Esophagus muscularis mucosa (tissue), 4 donors: ENCODE measurements around the gene ZNF263. TPM values are rescaled to one million over a fixed set of nuclear protein-coding genes. Genes with fewer than 3 reads are reported as not detected.

Source experiments
- DNase-seq: peaks from one replicate; pipeline ENCODE4 v3.0.0-alpha.2; 2017; ENCODE audit errors: extremely low spot score
- H3K27ac ChIP-seq, 4 donors: fragments of 200-600 bp; sonication (generic); replicated peaks in 1 of 4; 1 replicate in 3 of 4; 2 replicates in 1 of 4; pipeline ENCODE4 v1.5.1; 2016 to 2019; ENCODE audit warnings: mild to moderate bottlenecking in 1 of 4
- H3K27me3 ChIP-seq, 4 donors: fragments of 200-600 bp; sonication (generic); one replicate each; pipeline versions ENCODE4 v1.5.1 to v1.6.0; 2016 to 2019
- H3K36me3 ChIP-seq, 4 donors: fragments of 200-600 bp; sonication (generic); one replicate each; pipeline ENCODE4 v1.5.1; 2016 to 2019
- H3K4me1 ChIP-seq, 4 donors: fragments of 200-600 bp; sonication (generic); one replicate each; pipeline ENCODE4 v1.5.1; 2016 to 2019
- H3K4me3 ChIP-seq, 4 donors: fragments of 200-600 bp; sonication (generic); 1 replicate in 2 of 4; 2 replicates in 2 of 4; pipeline ENCODE4 v1.5.1; 2016 to 2019; ENCODE audit warnings: mild to moderate bottlenecking in 4 of 4, moderate library complexity in 1 of 4
- H3K9me3 ChIP-seq, 4 donors: fragments of 200-600 bp; sonication (generic); 1 replicate in 3 of 4; 2 replicates in 1 of 4; pipeline ENCODE4 v1.5.1; 2016 to 2019
- CTCF ChIP-seq, 3 experiments: fragments of 200-600 bp in 2 of 3; fragments of 450-650 bp in 1 of 3; sonication (generic) in 2 of 3; IDR thresholded peaks; one replicate each; pipeline ENCODE4 v1.5.1; 2017 to 2019; ENCODE audit warnings: antibody characterized with exemption in 3 of 3, mild to moderate bottlenecking in 2 of 3, moderate library complexity in 1 of 3
- EP300 ChIP-seq: sonication (generic); formaldehyde crosslinking; IDR thresholded peaks from one replicate; pipeline ENCODE4 v1.6.1; 2017; ENCODE audit warnings: antibody characterized with exemption
- POLR2A ChIP-seq: fragments of 450-650 bp; IDR thresholded peaks from one replicate; pipeline ENCODE4 v1.6.1; 2017; ENCODE audit warnings: antibody characterized with exemption, moderate library complexity, mild to moderate bottlenecking, low read depth
- POLR2AphosphoS5 ChIP-seq, 2 donors: sonication (generic); formaldehyde crosslinking; IDR thresholded peaks; one replicate each; pipeline ENCODE4 v1.6.1; 2017; ENCODE audit warnings: antibody characterized with exemption in 2 of 2
- WGBS: methylation state at CpG from one replicate; pipeline ENCODE4 v1.1.5; 2018; 5-methylcytosine and 5-hydroxymethylcytosine counted together
- intact Hi-C: fragments of 100-400 bp; cut with DNase I; formaldehyde crosslinking; loops from one replicate; pipeline ENCODE4 v1.15.1; 2023
- total RNA-seq, 4 donors: library from RNA; depleted of rRNA; stranded (reverse); fragments of >200 nt; gene quantifications; one replicate each; pipeline versions ENCODE4 v1.1.0 to v1.2.1, GENCODE V29; 2016

Gene ZNF263
- total RNA-seq, result 10 to 100 TPM; 31.1 to 54.3 (median 42.8) TPM

GRCh38 chr16:3282730-3283542 is at the start of gene ZNF263:
ZNF263 (plus strand) TSS chr16:3283491; CDS start chr16:3283819, 328 bp downstream.
- Histone ChIP-seq H3K4me3 (peak within 1 kb of the TSS; percentile 80 to 100 (median 99)), H3K4me1 (peaks cover 21 to 36% (median 35%) of the 10 kb centered on the region in 4 donors), H3K27ac (peak within 1 kb of the TSS; percentile 95 to 100 (median 98)), H3K9me3 (peaks cover 0 to 28% (median 19%) of the 10 kb centered on the region in 4 donors), H3K36me3 (peaks cover 22 to 33% (median 29%) of the 10 kb centered on the region in 4 donors), H3K27me3 (no peaks in the 10 kb centered on the region)
- 0% methylated on average over 11 of the region's 72 CpGs for WGBS
- DNase-seq, result peak; percentile 99
- intact Hi-C loops, result loop anchor here (5.0 kb wide), 2 partner anchors 46 to 119 kb away; partner anchors contain the start of genes ZNF174, ZNF200 and ZSCAN32
- TF ChIP-seq POLR2A, result peak; percentile 66
- peak; percentile 90 to 91 for TF ChIP-seq POLR2AphosphoS5 (IDR thresholded peaks at IDR 0.05)
- TF ChIP-seq CTCF (IDR thresholded peaks at IDR 0.05), result peak in 1 of 3 experiments; percentile 6
- no peak for TF ChIP-seq EP300

- Histone ChIP-seq H3K27ac (peak overlapping the region; percentile 95 to 98 (median 96)), H3K27me3 (peaks cover 0 to 3% (median 0%) of the 10 kb centered on the region in 4 donors), H3K4me3 (peak overlapping the region; percentile 69 to 99 (median 88)), H3K9me3 (peaks cover 0 to 17% (median 7%) of the 10 kb centered on the region in 4 donors), H3K36me3 (peaks cover 36 to 41% (median 38%) of the 10 kb centered on the region in 4 donors), H3K4me1 (peaks cover 14 to 23% (median 16%) of the 10 kb centered on the region in 4 donors)
- TF ChIP-seq CTCF (IDR thresholded peaks at IDR 0.05) (no peak), EP300 (no peak), POLR2A (no peak), POLR2AphosphoS5 (IDR thresholded peaks at IDR 0.05) (no peak)
- no peak for DNase-seq
- intact Hi-C loops, result no loop called here
- 3% methylated on average over 8 of the region's 18 CpGs for WGBS
These were observed 48.8 kb upstream of the ZNF263 start for GRCh38 chr16:3234543-3234856.

- TF ChIP-seq POLR2A (peak; percentile 22), CTCF (IDR thresholded peaks at IDR 0.05) (no peak), POLR2AphosphoS5 (IDR thresholded peaks at IDR 0.05) (peak; percentile 87 to 94)
- H3K27ac ChIP-seq, result peak within 1 kb of the TSS; percentile 95 to 98 (median 96)
- H3K36me3 ChIP-seq, result peaks cover 31 to 36% (median 33%) of the 10 kb centered on the region in 4 donors
- peaks cover 0 to 12% (median 4%) of the 10 kb centered on the region in 4 donors for H3K9me3 ChIP-seq
- H3K27me3 ChIP-seq, result peaks cover 0 to 3% (median 0%) of the 10 kb centered on the region in 4 donors
- H3K4me1 ChIP-seq, result peaks cover 14 to 23% (median 16%) of the 10 kb centered on the region in 4 donors
- intact Hi-C loops, result loop anchor here (5.0 kb wide), 1 partner anchor 47 kb away; the partner anchor contains the start of gene ZNF263
- DNase-seq, result peak; percentile 99
- 0% methylated on average over 8 of the region's 59 CpGs for WGBS
- peak within 1 kb of the TSS; percentile 69 to 99 (median 88) for H3K4me3 ChIP-seq
These were observed 48.3 kb upstream of the ZNF263 start, which contains the start of gene ZNF200 for GRCh38 chr16:3234857-3235561. ZNF200 (minus strand) TSS chr16:3235158; CDS start chr16:3233755, 1,403 bp downstream.

- no peak for TF ChIP-seq POLR2AphosphoS5 (IDR thresholded peaks at IDR 0.05)
These were observed 47.2 kb upstream of the ZNF263 start for GRCh38 chr16:3235856-3236669.

More at GRCh38 chr16:3235856-3236669, 47.2 kb upstream of the ZNF263 start:
- Histone ChIP-seq H3K27ac (no peak overlapping the region), H3K4me3 (no peak overlapping the region), H3K4me1 (peaks cover 14 to 23% (median 16%) of the 10 kb centered on the region in 4 donors), H3K27me3 (peaks cover 0 to 3% (median 0%) of the 10 kb centered on the region in 4 donors), H3K36me3 (peaks cover 20 to 25% (median 22%) of the 10 kb centered on the region in 4 donors), H3K9me3 (peaks cover 0 to 3% (median under 1%) of the 10 kb centered on the region in 4 donors)
- intact Hi-C loops, result loop anchor here (5.0 kb wide), 1 partner anchor 46 kb away; the partner anchor contains the start of gene ZNF263
- 86% methylated on average over 22 of the region's 29 CpGs for WGBS
- DNase-seq, result no peak
